Lower leg skin (tissue), 3 donors: ENCODE measurements around the gene ZDHHC12.

Experiments
- POLR2A ChIP-seq, 2 donors: fragments of 450-650 bp; IDR thresholded peaks; one replicate each; pipeline ENCODE4 v1.6.1; 2016 to 2017; ENCODE audit warnings: antibody characterized with exemption in 2 of 2, mild to moderate bottlenecking in 1 of 2, moderate library complexity in 1 of 2
- TF ChIP-seq, protein P1 (sequence below), 3 donors: fragments of 450-650 bp; IDR thresholded peaks; one replicate each; pipeline ENCODE4 v1.5.1; 2016; ENCODE audit warnings: antibody characterized with exemption in 3 of 3, mild to moderate bottlenecking in 3 of 3, moderate library complexity in 2 of 3

- TF ChIP-seq, protein P1, sequence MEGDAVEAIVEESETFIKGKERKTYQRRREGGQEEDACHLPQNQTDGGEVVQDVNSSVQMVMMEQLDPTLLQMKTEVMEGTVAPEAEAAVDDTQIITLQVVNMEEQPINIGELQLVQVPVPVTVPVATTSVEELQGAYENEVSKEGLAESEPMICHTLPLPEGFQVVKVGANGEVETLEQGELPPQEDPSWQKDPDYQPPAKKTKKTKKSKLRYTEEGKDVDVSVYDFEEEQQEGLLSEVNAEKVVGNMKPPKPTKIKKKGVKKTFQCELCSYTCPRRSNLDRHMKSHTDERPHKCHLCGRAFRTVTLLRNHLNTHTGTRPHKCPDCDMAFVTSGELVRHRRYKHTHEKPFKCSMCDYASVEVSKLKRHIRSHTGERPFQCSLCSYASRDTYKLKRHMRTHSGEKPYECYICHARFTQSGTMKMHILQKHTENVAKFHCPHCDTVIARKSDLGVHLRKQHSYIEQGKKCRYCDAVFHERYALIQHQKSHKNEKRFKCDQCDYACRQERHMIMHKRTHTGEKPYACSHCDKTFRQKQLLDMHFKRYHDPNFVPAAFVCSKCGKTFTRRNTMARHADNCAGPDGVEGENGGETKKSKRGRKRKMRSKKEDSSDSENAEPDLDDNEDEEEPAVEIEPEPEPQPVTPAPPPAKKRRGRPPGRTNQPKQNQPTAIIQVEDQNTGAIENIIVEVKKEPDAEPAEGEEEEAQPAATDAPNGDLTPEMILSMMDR (IDR thresholded peaks at IDR 0.05) = no peak
- no peak for TF ChIP-seq POLR2A (IDR thresholded peaks at IDR 0.05)
Measured at GRCh38 chr9:128747241-128747640, 23.3 kb upstream of the ZDHHC12 start.
